GM19043 (cell line): ENCODE results near the gene HILPDA.

Experiments used
- ATAC-seq: cut with Tn5 transposase; IDR thresholded peaks from one replicate; pipeline ENCODE4 v1.9.1; 2021; ENCODE audit warnings: low read depth; ENCODE audit not compliant: unreplicated experiment

The HILPDA gene, protein sequence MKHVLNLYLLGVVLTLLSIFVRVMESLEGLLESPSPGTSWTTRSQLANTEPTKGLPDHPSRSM

DNA sequence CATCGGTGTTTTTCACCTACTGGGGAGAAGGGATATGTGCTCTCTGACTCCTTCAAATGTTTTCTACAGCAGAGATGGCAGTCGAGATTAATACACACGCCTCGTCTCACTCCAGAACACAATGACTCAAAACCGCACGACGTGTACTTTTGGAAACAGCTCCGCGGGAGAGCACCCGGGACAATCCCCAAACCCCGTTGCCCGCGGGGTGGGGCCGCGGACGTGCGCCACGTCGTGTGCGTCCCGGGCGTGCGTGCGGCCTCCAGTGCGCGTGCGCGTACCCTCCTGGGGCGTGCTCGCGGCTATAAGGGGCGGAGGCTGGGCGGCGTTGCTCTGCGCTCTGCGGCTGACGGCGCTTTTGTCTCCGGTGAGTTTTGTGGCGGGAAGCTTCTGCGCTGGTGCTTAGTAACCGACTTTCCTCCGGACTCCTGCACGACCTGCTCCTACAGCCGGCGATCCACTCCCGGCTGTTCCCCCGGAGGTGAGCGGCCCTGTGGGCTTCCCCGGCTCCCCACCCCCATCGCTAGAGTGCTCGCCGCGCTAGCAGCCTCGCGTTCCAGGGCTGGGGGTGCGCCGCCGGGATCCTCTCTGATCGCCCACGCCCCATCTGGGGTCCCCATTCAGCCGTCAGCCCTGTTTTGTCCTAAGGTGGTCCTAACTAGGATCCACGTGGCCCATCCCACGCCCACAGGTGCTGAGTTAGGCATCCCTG is at the start of gene HILPDA:
HILPDA (plus strand) TSS at position 336 of the 712 bp plus-strand sequence. CDS start 1,391 bp downstream, outside the sequence.
- peak; percentile 80 for ATAC-seq

DNA sequence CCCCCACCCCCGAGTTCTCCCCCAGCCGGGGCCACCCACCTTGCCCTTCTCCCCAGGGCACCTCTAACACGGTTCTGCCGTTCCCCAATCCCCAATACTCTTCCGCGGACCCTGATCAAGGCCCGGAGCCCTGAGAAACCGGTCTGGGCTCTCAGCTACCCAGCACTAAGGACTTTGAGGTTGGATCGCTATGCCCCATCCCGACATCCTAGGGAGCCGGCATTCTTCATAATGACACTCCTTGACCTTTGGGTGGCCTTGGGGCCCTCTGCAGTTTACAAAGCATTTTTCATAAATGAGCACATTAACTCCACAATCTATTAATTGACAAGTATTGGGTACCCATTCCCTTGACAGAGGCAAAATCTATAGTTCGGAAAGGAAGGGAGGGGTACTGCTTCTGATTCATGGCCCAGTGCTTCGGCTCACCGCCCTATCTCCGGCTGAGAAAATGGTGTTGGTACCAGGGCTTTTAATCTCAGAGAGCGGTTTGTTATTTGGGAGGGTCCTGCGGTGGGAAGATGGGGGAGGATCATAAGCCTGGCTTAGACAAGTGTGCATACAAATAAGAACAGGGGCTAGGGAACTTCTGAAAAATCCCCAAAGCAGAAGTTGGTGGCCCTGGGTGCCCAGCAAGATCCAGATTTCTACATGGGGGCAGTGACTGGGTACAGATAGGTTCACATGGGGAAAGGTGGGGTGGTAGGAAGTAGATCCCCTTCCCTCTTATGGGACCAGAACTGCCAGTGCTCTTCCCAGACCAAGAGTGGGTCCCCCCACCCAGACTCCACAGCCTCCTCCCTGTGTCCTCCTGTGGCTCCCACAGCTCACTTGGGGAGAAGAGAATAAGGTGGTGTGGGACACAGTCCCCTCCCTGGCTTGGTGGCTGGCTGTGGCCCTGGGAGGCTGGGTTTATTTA is 49.1 kb upstream of the HILPDA start:
- no peak for ATAC-seq

DNA sequence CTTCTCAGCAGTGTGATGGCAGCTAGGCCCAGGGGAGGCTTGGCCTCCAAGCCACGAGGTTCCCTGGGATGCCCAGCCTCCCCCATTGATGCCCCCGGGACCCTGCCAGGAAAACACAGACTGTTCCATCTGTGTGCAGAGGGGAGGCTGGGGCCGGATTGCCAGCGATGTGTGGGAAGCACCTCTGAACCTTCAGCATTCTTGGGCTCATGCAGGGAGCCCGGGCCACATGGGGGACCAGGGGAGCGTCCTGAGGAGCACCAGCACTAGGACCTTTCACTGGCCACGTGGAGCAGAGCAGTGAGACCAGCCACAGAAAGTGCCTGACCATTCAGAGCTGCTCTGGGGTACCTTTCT is 48.5 kb upstream of the HILPDA start:
- ATAC-seq, result no peak

DNA sequence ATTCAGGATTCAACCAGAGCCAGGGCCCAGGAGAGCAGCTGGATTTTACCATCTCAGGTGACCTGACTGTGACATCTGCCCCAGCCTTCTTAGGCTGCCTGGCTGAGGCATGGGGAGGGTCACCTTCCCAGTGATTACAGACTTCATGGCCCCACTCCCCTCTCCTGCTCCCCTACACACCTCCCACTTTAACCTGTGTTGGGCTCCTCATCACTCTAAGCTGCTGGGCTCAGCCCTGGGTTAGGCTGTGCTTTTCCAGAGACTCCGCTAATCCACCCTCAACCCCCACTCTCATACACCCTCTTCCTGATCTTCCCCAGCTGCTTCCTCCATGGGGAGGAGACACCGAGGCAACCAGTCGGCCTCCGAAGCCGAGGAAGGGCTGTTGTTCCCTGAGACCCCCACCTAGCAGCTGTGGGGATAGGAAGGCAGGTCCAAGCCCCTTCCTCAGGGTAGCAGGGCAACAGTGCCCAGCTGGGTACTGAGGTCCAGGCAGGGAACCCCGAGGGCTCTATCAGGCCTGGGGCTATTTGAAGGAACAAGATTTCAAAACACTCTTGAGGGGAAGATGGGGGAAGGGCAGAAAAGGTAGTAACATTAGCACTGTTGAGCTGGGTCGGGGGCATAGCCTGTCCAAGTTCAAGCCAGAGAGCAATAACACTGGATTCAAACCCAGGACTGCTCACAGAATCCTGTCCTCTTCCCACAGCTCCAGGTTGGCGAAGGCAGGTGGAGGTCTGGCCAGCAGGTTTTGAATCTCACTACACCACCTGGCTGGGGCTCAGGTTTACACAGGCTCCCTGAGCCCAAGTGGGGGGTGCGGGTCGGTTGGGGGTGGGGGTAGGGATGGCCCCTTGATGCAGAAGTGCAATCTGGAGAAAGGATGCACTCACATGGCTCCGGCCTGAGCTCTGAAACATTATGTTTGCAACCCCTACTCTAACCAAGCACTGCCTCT is 47.6 kb upstream of the HILPDA start:
- no peak for ATAC-seq

DNA sequence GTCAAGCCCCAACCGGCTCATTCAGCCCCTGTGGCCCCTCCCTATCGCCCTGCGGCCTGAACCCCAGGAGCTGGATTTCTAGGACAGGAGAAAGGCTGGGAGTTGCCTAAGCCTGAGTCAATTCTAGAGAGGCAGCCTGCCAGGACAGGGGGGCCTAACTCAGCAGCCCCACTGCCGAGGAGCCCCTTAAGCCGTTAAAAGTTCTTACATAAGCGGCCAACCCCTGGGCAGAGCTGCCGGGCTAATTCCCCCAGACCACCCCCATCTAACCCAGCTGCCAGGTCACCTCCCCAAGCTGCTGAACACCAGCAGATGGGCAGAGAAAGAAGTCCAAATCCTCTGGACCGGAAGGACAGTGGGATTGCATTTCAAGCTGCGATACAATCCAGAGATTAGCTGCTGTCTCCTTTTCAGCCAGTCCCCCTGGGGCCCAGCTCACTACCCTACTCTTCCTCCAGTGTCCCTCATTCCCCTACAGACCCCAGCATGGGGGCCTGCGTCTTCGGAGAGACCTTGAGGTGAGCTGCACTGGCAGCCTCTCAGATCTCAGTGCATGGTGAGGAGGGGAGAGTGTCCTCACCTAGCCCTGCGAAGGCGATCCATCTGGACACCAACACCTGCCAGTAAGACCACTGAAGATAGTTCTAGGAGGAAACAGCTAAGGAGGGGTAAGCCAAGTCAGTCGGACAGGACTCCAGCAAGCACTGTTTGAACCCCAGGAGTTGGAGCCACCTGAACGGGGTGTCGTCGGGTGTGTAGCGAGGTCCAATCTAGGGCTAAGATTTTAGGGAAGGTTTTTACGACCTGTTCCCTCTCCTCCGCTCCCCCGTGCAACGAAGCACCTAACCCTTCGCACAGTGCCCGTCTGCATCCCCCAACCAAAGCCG is 46.7 kb upstream of the HILPDA start:
- ATAC-seq, result no peak

DNA sequence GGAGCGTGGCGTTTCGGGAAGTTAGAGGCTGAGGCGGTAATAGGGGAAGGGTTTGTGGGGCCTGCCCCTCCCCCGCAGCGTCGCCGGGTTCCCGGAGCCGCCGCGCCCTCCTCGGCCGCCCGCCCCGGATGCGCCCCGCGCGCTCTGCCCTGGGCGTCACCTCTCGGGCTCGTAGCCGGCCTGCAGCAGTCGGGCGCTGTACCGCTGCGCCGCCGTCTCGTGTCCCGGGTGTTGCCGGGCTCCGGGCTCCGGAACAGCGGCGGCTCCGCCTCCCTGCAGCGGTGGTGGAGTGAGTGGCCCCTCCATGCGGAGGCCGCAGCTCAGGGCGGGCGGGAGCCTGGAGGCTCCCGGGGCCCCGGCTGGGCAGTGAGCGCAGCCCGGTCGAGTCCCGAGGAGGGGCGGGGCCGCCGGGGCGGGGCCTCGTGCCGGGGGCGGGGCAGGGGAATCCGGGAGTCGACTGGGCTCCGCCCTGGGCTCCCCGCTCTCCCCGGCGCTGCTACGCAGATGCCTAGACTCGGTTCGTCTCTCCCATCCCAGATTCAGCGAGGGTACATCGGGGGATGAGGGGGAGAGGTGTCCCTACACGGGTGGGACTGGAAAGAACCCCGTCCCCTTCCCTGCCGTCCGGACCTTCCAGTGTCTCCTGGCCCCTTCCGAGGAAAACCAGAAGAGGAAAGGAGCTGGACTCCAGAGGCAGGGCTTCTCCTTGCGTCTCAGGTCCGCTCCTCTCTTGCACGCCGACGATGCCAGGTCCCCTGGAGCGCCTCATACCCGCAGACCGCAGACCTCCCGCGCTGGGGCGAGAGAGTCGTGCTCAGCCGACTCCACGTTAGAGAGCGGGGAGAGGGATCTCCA is 45.9 kb upstream of the HILPDA start, which contains the start of gene IMPDH1:
IMPDH1 (minus strand) TSS at position 387 of the 855 bp plus-strand sequence; CDS start at position 306, 81 bp downstream.
- ATAC-seq, result peak; percentile 76

DNA sequence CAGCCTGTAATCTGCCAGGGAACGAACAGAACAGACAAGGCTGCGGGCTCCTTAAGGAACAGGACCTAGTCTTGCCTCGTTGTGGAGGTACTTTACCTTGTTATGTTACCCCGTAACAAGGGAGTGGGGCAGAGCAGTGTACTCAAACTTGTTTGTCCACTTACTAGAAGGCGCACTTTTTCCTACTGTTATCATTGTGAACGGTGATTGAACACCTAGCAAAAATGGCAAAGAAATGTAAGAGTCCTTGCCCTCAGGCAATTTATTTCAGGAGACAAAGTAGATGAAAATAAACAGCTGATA is 45.3 kb upstream of the HILPDA start:
- ATAC-seq, result no peak

DNA sequence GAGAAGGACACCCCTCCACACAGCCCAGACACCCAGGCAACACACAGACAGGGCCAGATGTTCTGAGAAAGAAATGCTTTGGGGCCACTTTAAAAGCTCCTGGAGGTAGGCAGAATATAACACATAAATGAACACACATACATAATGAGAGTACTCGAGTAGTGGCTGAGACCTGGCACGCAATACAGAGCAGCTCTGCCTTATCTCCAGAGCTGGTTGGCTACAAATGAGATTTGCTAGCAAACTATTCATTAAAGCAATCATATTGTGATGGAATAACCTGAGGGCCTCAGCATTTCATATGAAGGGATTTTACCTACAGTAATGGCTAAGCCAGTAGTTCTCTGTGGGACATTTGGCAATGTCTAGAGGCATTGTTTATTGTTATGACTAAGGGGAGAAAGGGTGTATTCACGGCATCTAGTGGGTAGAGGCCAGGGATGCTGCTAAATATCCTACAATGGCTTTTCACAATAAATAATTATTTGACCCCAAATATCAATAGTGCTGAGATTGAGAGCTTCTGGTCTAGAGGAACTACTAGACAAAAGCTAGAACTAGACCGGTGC is 40.4 kb upstream of the HILPDA start:
- no peak for ATAC-seq

DNA sequence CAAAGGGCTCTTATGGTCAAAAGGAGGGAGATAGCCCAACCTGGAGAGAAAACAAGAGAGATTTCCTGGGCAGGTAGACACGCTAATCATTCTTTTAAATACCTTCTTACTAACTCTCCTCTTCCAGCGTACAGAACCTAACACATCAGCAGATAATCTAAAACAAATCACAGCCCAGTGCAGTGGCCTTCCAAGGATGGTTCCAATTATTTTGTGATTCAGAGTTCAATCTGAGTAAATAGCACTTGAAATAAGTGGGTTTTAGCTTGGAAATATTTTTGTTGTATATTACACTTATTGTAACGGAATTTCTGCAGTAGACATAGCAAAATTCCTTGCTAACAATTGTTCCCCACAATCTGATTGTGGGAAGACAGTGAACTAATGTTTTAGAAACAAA is 38.6 kb upstream of the HILPDA start:
- no peak for ATAC-seq

DNA sequence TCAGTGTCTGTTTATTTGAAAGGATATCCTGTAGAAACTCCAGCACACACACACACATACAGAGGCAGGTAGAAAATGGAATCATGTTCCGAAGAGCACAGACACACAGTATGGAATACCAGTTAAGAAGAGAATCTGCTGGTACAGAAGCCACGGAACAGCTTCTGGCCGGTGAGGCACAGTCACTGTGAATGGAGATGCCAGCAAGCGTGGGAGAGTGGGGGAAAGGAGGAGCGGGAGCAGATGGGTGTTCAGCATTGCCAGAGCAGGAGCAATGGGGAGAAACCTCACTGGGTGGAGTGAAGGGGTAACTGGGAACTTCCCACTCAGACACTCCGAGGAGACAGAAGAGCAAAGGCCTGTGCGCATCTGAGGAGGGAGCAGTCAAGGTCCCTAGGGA is 36.4 kb upstream of the HILPDA start:
- ATAC-seq, result no peak

DNA sequence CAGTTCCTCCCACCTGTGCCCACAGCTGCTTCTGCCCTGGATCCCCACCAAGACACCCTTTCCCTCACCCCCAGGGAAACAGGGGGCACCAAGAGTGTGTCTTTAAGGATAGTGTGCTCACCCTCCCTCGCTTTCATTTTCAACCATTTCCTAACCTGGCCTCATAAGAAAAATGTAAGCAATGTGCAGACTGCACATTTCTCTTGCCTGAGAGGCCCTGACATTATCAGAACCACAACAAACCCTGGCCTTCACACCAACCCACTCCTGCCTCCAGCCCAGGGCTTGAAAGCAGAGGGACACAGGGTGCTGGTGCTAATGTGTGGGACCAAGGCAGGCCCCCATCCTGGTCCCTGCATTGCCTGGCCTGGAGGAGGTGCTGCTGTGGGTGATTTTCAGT is 34.9 kb upstream of the HILPDA start:
- no peak for ATAC-seq

DNA sequence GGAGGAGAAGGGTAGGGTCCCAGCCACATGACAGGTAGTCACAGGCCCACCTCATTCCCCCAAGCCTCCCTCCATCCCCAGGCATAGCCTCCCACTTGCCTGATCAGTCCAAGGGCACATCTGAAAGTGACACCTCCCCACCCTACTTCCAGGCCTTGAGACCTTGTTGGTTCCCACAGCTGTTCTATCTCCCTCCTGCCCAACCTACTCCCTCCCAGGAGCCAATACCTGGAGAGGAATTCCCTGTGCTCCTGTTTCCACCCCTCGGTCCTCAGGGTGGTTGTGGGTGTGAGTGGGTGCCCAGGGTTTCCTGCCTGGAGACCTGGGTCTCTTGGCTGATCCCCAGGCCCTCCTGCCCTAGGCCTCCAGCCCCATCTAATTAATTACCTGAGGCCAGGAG is 34.3 kb upstream of the HILPDA start:
- ATAC-seq, result no peak

DNA sequence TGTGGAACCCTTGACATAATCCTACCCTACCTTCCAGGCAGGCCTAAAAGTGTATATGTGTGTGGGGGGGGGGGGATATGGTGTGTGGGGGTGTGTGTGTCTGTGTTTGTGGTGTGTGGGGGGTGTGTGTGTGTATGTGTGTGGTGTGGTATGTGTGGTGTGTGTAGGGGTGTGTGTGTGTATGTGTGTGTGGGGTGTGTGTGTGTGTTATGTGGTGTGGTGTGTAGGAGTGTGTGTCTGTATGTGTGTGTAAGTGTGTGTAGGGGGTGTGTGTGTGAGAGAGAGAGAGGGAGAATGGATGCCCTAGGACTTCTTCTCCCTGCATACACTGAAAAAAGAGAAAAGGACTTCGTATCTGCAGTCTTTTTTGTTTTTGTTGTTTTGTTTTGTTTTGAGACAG is 33.6 kb upstream of the HILPDA start:
- ATAC-seq, result no peak

DNA sequence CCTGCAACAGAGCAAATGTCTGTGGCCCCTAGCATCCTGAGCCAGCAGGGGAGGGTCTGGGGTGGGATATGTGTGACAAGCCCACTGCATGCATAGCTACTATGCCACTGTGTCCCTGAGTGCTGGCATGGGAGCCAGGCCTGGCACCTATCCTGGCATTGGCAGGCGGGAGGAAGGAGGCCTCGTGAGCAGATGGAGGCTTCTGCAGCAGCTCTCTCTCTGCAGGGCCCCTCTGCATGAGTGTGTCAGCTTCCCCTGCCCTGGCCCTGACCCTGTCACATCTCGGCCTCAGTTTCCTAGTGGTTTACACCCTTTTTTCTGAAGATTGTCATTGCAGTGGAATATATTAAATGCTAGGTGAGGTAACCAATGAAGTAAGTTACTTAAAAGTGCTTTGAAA is 32.8 kb upstream of the HILPDA start:
- ATAC-seq, result no peak

DNA sequence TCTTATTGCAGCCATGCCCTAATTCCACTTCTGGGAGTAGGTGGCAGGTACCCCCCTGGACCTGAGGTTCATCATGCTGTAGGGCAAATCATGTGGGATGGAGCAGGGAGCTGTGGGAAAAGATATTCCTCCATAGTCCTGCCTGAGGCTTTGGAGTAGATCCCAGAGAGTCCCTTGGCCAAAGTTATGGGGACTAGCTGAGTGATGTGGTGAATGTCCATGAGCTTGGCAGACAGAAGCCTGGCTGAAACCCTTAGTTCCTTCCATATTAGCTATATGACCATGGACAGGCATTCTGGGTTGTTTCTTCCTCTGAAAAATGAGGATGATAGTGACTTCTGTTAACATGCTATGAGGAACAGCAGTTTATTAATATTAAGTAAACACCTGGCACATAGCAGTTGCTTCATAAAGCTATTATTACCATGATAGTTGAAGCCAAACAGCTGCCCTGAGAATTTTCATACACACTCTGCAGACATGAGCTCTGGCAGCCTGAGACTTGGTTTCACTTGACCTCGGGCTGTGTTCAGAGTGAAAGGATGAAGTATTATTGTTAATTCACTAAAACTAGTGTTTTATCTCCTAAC is 30.9 kb upstream of the HILPDA start:
- no peak for ATAC-seq

DNA sequence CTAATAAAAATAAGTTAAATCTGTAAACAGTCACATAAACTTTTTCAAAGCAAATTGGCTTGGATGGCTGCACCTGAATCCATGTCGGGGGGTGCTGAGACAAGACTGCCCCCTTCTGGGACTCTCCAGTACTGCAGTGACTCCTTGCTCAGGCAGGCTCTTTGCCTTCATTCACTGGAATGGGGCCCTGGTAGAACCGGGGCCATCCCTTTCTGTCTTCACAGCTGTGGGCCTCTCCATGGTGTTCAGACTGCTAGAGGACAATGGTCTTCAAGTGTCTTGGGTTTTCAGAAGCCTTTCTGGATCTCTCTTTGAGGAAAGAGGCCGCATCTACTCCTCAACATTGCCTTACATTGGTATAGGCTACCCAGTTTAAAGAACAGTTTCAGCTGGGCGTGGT is 29.8 kb upstream of the HILPDA start:
- ATAC-seq, result no peak

DNA sequence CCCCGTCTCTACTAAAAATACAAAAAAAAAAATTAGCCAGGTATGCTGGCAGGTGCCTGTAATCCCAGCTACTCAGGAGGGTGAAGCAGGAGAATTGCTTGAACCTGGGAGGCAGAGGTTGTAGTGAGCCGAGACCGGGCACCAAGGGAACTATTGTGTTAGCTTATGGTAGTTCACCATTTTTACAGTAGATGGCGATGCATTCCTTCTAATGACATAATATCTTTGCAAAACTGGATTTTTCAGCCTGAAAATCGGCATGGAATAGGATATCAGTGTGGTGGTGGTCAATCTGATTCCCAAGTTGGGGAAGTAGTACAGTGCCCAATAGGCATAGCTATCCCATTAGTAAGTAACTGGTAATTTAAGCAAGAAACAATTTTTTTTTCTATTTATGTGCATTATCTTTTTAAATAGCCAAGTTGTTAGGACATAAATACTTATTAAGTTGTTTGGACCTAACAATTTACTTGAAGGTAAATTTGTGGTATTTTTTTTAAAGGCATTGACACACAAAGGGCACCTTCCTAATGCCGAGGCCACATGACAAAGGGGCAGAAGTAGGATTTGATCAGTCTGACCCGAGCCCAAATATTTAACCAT is 28.3 kb upstream of the HILPDA start:
- ATAC-seq, result no peak

DNA sequence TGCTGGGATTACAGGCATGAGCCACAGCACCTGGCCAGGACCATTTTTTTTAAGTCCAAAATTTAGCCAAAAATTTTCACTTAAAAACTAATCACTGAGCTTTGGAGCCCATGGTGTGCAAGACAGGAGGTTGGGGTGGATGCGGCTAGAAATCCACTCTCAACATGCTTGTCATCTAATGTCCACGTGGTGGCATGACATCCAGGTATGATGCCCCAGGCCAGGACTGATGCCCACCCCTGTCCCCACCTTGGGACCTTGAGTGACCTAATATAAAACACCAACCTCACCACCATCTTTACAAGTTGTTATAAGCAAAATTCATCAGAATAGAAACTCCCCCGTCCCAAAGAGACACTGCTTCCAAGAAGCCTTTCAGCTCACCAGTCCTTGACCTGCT is 25.5 kb upstream of the HILPDA start:
- ATAC-seq, result no peak
